Endothelial cell (in vitro differentiated cells): Measurements from ENCODE around the gene DUT. TPM values are rescaled to one million over a fixed set of nuclear protein-coding genes. Genes with fewer than 3 reads are reported as not detected.

ENCODE experiments used
- DNase-seq: peaks from one replicate; pipeline ENCODE4 v3.0.0; 2021; ENCODE audit warnings: low spot score
- H3K27ac Mint-ChIP-seq: one replicate; pipeline ENCODE4 v1.8.0; 2021; ENCODE audit warnings: mixed read lengths, inconsistent platforms; ENCODE audit not compliant: unreplicated experiment
- H3K27me3 Mint-ChIP-seq: one replicate; pipeline ENCODE4 v1.8.0; 2021; ENCODE audit warnings: mild to moderate bottlenecking, moderate library complexity, mixed read lengths, inconsistent platforms; ENCODE audit not compliant: unreplicated experiment
- H3K36me3 Mint-ChIP-seq: one replicate; pipeline ENCODE4 v1.8.0; 2021; ENCODE audit warnings: mild to moderate bottlenecking, low read depth, mixed read lengths, inconsistent platforms; ENCODE audit not compliant: unreplicated experiment
- H3K4me1 Mint-ChIP-seq: one replicate; pipeline ENCODE4 v1.8.0; 2021; ENCODE audit warnings: mild to moderate bottlenecking, mixed read lengths, inconsistent platforms; ENCODE audit not compliant: unreplicated experiment
- H3K4me3 Mint-ChIP-seq: one replicate; pipeline ENCODE4 v1.8.0; 2021; ENCODE audit warnings: mild to moderate bottlenecking, mixed read lengths, inconsistent platforms; ENCODE audit not compliant: unreplicated experiment
- H3K9me3 Mint-ChIP-seq: one replicate; pipeline ENCODE4 v1.8.0; 2021; ENCODE audit warnings: mixed read lengths, inconsistent platforms; ENCODE audit not compliant: unreplicated experiment
- CTCF ChIP-seq: fragments of 200-600 bp; sonication (generic); IDR thresholded peaks from one replicate; pipeline ENCODE4 v1.5.0; 2021; ENCODE audit warnings: antibody characterized with exemption; ENCODE audit not compliant: unreplicated experiment
- total RNA-seq: library from RNA; stranded (reverse); fragmentation: NEBNext Ultra II Directional; extraction: Animal tissue kit (Norgen Biotek cat#: 25700); gene quantifications from one replicate; pipeline ENCODE4 v1.2.1, GENCODE V29; 2021; ENCODE audit not compliant: unreplicated experiment

DUT gene
- total RNA-seq, 1 donor from 2014 or later: 71.5 TPM

GRCh38 chr15:48355377-48355776 is 24.1 kb downstream of the DUT start:
- H3K4me3 Mint-ChIP-seq: no peak overlapping the region
- DNase-seq: no peak

GRCh38 chr15:48358229-48359152 is 27.3 kb downstream of the DUT start:
- H3K4me1 Mint-ChIP-seq: peaks cover 8% of the 10 kb centered on the region

More at GRCh38 chr15:48355377-48355776, 24.1 kb downstream of the DUT start:
- Mint-ChIP-seq H3K27me3 (no peaks in the 10 kb centered on the region), H3K36me3 (no peaks in the 10 kb centered on the region), H3K9me3 (no peaks in the 10 kb centered on the region), H3K27ac (no peak overlapping the region), H3K4me1 (peaks cover 8% of the 10 kb centered on the region)
- TF ChIP-seq CTCF: no peak

GRCh38 chr15:48360841-48361240 is 29.6 kb downstream of the DUT start:
- DNase-seq: no peak
- Mint-ChIP-seq H3K27me3 (no peaks in the 10 kb centered on the region), H3K36me3 (no peaks in the 10 kb centered on the region), H3K4me3 (no peak overlapping the region), H3K4me1 (peaks cover 8% of the 10 kb centered on the region), H3K27ac (no peak overlapping the region), H3K9me3 (peaks cover 5% of the 10 kb centered on the region)
- TF ChIP-seq CTCF: no peak

More at GRCh38 chr15:48358229-48359152, 27.3 kb downstream of the DUT start:
- Mint-ChIP-seq H3K27ac (peak overlapping the region; percentile 70), H3K27me3 (no peaks in the 10 kb centered on the region), H3K4me3 (no peak overlapping the region), H3K9me3 (peaks cover 5% of the 10 kb centered on the region), H3K36me3 (no peaks in the 10 kb centered on the region)
- DNase-seq: no peak
- peak; percentile 73 for TF ChIP-seq CTCF

- peaks cover 5% of the 10 kb centered on the region for H3K9me3 Mint-ChIP-seq
- no peak for DNase-seq
- H3K4me3 Mint-ChIP-seq: no peak overlapping the region
- no peak overlapping the region for H3K27ac Mint-ChIP-seq
- no peaks in the 10 kb centered on the region for H3K36me3 Mint-ChIP-seq
- no peak for TF ChIP-seq CTCF
- no peaks in the 10 kb centered on the region for H3K27me3 Mint-ChIP-seq
- H3K4me1 Mint-ChIP-seq: peaks cover 8% of the 10 kb centered on the region
Observed at GRCh38 chr15:48361685-48362084, 30.5 kb downstream of the DUT start.

GRCh38 chr15:48363474-48363873 is 32.2 kb downstream of the DUT start:
- H3K27me3 Mint-ChIP-seq: no peaks in the 10 kb centered on the region
- peaks cover 5% of the 10 kb centered on the region for H3K9me3 Mint-ChIP-seq
- no peaks in the 10 kb centered on the region for H3K36me3 Mint-ChIP-seq
- no peak overlapping the region for H3K27ac Mint-ChIP-seq
- no peak overlapping the region for H3K4me3 Mint-ChIP-seq
- peaks cover 6% of the 10 kb centered on the region for H3K4me1 Mint-ChIP-seq
- no peak for TF ChIP-seq CTCF
- DNase-seq: no peak
